IMR-90 (cell line): ENCODE measurements around the gene ITIH5. TPM values are rescaled to one million over a fixed set of nuclear protein-coding genes. Genes with fewer than 3 reads are reported as not detected.

Source experiments
- ATAC-seq: fragments of 200-7000 bp; cut with Tn5 transposase; 2 replicates; pipeline ENCODE4 v1.9.1; 2020; ENCODE audit warnings: low read depth, mild to moderate bottlenecking, moderate library complexity
- BruUV-seq: library from RNA; stranded (reverse); fragments of 400-500 nt; replicated peaks from 2 replicates; lab custom pipeline; 2021; lab: Mats Ljungman, UMichigan
- CTCF ChIA-PET: fragments of 300-600 bp; formaldehyde crosslinking; extraction: SDS; loops from one replicate; lab custom pipeline; 2021; ENCODE audit warnings: antibody characterized with exemption; lab: Yijun Ruan, JAX
- POLR2A ChIA-PET: fragments of 300-600 bp; sonication (Branson Sonifier 250); formaldehyde crosslinking; loops from one replicate; lab custom pipeline; 2022; ENCODE audit warnings: antibody characterized with exemption; ENCODE audit not compliant: unreplicated experiment; lab: Charles Lee
- DNase-seq: peaks from one replicate; pipeline ENCODE4 v3.0.0; 2013
- H2AFZ ChIP-seq: replicated peaks from 2 replicates; pipeline ENCODE3; 2013; ENCODE audit warnings: low read length, mild to moderate bottlenecking; ENCODE audit not compliant: poor library complexity
- H2AK5ac ChIP-seq: 2 replicates; pipeline ENCODE4 v1.6.1; 2013; ENCODE audit warnings: low read depth, low read length, inconsistent platforms
- H2AK9ac ChIP-seq: replicated peaks from 2 replicates; pipeline ENCODE3; 2013; ENCODE audit warnings: mild to moderate bottlenecking, low read depth, low read length, moderate library complexity; ENCODE audit not compliant: poor library complexity
- H2BK120ac ChIP-seq: 2 replicates; pipeline ENCODE4 v1.6.1; 2013; ENCODE audit warnings: low read depth, low read length, inconsistent platforms
- H2BK15ac ChIP-seq: 3 replicates; pipeline ENCODE4 v1.6.1; 2013; ENCODE audit warnings: low read depth, low read length, inconsistent platforms
- H2BK20ac ChIP-seq: 2 replicates; pipeline ENCODE4 v1.6.1; 2013; ENCODE audit warnings: low read depth, mild to moderate bottlenecking, inconsistent platforms, low read length, moderate library complexity
- H2BK5ac ChIP-seq: 2 replicates; pipeline ENCODE4 v1.6.1; 2013; ENCODE audit warnings: mild to moderate bottlenecking, low read depth, low read length, inconsistent platforms; ENCODE audit not compliant: poor library complexity, severe bottlenecking
- H3K14ac ChIP-seq: replicated peaks from 2 replicates; pipeline ENCODE4 v1.6.1; 2013; ENCODE audit warnings: low read depth, low read length, inconsistent platforms
- H3K18ac ChIP-seq: 2 replicates; pipeline ENCODE4 v1.6.1; 2013; ENCODE audit warnings: low read depth, low read length, control low read depth
- H3K23ac ChIP-seq: 2 replicates; pipeline ENCODE4 v1.6.1; 2013; ENCODE audit warnings: low read depth, low read length, inconsistent platforms
- H3K27ac ChIP-seq: 2 replicates; pipeline ENCODE4 v1.5.1; 2013; ENCODE audit warnings: mild to moderate bottlenecking, control low read depth, low read length; ENCODE audit not compliant: insufficient read depth
- H3K27me3 ChIP-seq: 2 replicates; pipeline ENCODE4 v1.6.1; 2013; ENCODE audit warnings: low read length; ENCODE audit not compliant: control insufficient read depth, insufficient read depth
- H3K36me3 ChIP-seq: 2 replicates; pipeline ENCODE4 v1.6.1; 2013; ENCODE audit warnings: low read length, mixed read lengths; ENCODE audit not compliant: control insufficient read depth, insufficient read depth
- H3K4ac ChIP-seq: 2 replicates; pipeline ENCODE4 v1.6.1; 2013; ENCODE audit warnings: low read depth, low read length, inconsistent platforms
- H3K4me1 ChIP-seq: 2 replicates; pipeline ENCODE4 v1.6.1; 2013; ENCODE audit warnings: low read length, mixed read lengths; ENCODE audit not compliant: control insufficient read depth, insufficient read depth
- H3K4me2 ChIP-seq: 2 replicates; pipeline ENCODE4 v1.6.1; 2013; ENCODE audit warnings: low read depth, mild to moderate bottlenecking, control low read depth, low read length, moderate library complexity
- H3K4me3 ChIP-seq: 2 replicates; pipeline ENCODE4 v1.5.1; 2013; ENCODE audit warnings: low read depth, mild to moderate bottlenecking, control low read depth, low read length, moderate library complexity; ENCODE audit not compliant: insufficient read depth
- H3K56ac ChIP-seq: 2 replicates; pipeline ENCODE4 v1.6.1; 2013; ENCODE audit warnings: low read length, inconsistent platforms; ENCODE audit not compliant: insufficient read depth; ENCODE audit errors: extremely low read depth
- H3K79me1 ChIP-seq, 2 experiments: 2 replicates each; pipeline ENCODE4 v1.6.1; 2013; ENCODE audit warnings: low read length in 2 of 2, inconsistent platforms in 1 of 2, low read depth in 1 of 2
- H3K9ac ChIP-seq: 2 replicates; pipeline ENCODE4 v1.6.1; 2013; ENCODE audit warnings: low read depth, low read length, control low read depth
- H3K9me1 ChIP-seq: 2 replicates; pipeline ENCODE4 v1.6.1; 2013; ENCODE audit warnings: low read length, inconsistent platforms; ENCODE audit not compliant: insufficient read depth
- H3K9me3 ChIP-seq: 2 replicates; pipeline ENCODE4 v1.6.1; 2013; ENCODE audit warnings: low read length; ENCODE audit not compliant: control insufficient read depth, insufficient read depth
- H4K20me1 ChIP-seq: 2 replicates; pipeline ENCODE4 v1.6.1; 2013; ENCODE audit warnings: low read length, inconsistent platforms; ENCODE audit not compliant: insufficient read depth
- H4K5ac ChIP-seq: 2 replicates; pipeline ENCODE4 v1.6.1; 2013; ENCODE audit warnings: mild to moderate bottlenecking, low read depth, low read length, control low read depth
- H4K8ac ChIP-seq, 2 experiments: 2 replicates each; pipeline ENCODE4 v1.6.1; 2013; ENCODE audit warnings: low read depth in 2 of 2, low read length in 2 of 2, control low read depth in 1 of 2, inconsistent platforms in 1 of 2
- H4K91ac ChIP-seq: 2 replicates; pipeline ENCODE4 v1.6.1; 2013; ENCODE audit warnings: low read depth, low read length, inconsistent platforms; ENCODE audit not compliant: insufficient read depth
- BHLHE40 ChIP-seq: fragments of 150-350 bp; IDR thresholded peaks from 2 replicates; pipeline ENCODE4 v1.6.1; 2016; ENCODE audit warnings: mild to moderate bottlenecking, low read depth, low read length
- CEBPB ChIP-seq: IDR thresholded peaks from 2 replicates; pipeline ENCODE4 v1.6.1; 2012; ENCODE audit warnings: low read depth, low read length, improper control_type of control experiment
- CHD1 ChIP-seq: IDR thresholded peaks from 2 replicates; pipeline ENCODE4 v1.6.1; 2012; ENCODE audit warnings: low read depth, low read length, improper control_type of control experiment
- CTCF ChIP-seq: conservative IDR thresholded peaks from 2 replicates; pipeline ENCODE4 v1.5.1; 2012; ENCODE audit warnings: mild to moderate bottlenecking, low read depth, low read length, improper control_type of control experiment
- ELK1 ChIP-seq: fragments of 150-350 bp; IDR thresholded peaks from 2 replicates; pipeline ENCODE4 v1.6.1; 2016; ENCODE audit warnings: low read depth, mild to moderate bottlenecking, low read length, moderate library complexity, borderline replicate concordance
- FOS ChIP-seq: fragments of 150-350 bp; IDR thresholded peaks from 2 replicates; pipeline ENCODE4 v1.6.1; 2016; ENCODE audit warnings: low read depth, low read length
- MAFK ChIP-seq: IDR thresholded peaks from 2 replicates; pipeline ENCODE4 v1.6.1; 2012; ENCODE audit warnings: low read depth, low read length, improper control_type of control experiment
- MAZ ChIP-seq: IDR thresholded peaks from 2 replicates; pipeline ENCODE4 v1.6.1; 2012; ENCODE audit warnings: low read depth, mild to moderate bottlenecking, low read length, improper control_type of control experiment, moderate library complexity, borderline replicate concordance
- MXI1 ChIP-seq: IDR thresholded peaks from 2 replicates; pipeline ENCODE4 v1.6.1; 2012; ENCODE audit warnings: low read depth, mild to moderate bottlenecking, low read length, moderate library complexity, borderline replicate concordance
- NFE2L2 ChIP-seq: fragments of 150-350 bp; IDR thresholded peaks from 2 replicates; pipeline ENCODE4 v1.6.1; 2016; ENCODE audit warnings: low read depth, mild to moderate bottlenecking, low read length
- POLR2A ChIP-seq: IDR thresholded peaks from 2 replicates; pipeline ENCODE4 v1.6.1; 2012; ENCODE audit warnings: mild to moderate bottlenecking, low read depth, low read length
- RAD21 ChIP-seq: IDR thresholded peaks from 2 replicates; pipeline ENCODE4 v1.6.1; 2012; ENCODE audit warnings: low read length, improper control_type of control experiment
- RCOR1 ChIP-seq: IDR thresholded peaks from 2 replicates; pipeline ENCODE4 v1.6.1; 2012; ENCODE audit warnings: mild to moderate bottlenecking, low read length, improper control_type of control experiment; ENCODE audit not compliant: insufficient replicate concordance
- RFX5 ChIP-seq: IDR thresholded peaks from 2 replicates; pipeline ENCODE4 v1.8.0; 2012; ENCODE audit warnings: low read depth, mild to moderate bottlenecking, low read length, moderate library complexity
- SMC3 ChIP-seq: fragments of 150-350 bp; IDR thresholded peaks from 2 replicates; pipeline ENCODE4 v1.6.1; 2016; ENCODE audit warnings: low read depth, mild to moderate bottlenecking, antibody characterized with exemption, low read length, moderate library complexity
- USF2 ChIP-seq: fragments of 150-350 bp; IDR thresholded peaks from 2 replicates; pipeline ENCODE4 v1.6.1; 2017; ENCODE audit warnings: mild to moderate bottlenecking, antibody characterized with exemption, low read length, low read depth
- WGBS, 2 experiments: methylation state at CpG; one replicate each; pipeline versions ENCODE4 v1.1.5 to v1.1.7; 2013; ENCODE audit warnings: missing lambda C conversion rate in 2 of 2; ENCODE audit not compliant: insufficient read length in 1 of 2; ENCODE audit errors: extremely low coverage in 2 of 2; 5-methylcytosine and 5-hydroxymethylcytosine counted together
- dilution Hi-C: fragments of 300-500 bp; cut with HindIII; formaldehyde crosslinking; loops from one replicate; pipeline ENCODE4 v1.14.3; 2018; ENCODE audit warnings: low sequenced_read_pairs; ENCODE audit not compliant: unreplicated experiment
- in situ Hi-C: fragments of 300-500 bp; cut with MboI; formaldehyde crosslinking; loops from 3 replicates; pipeline ENCODE4 v1.14.3; 2019; ENCODE audit warnings: low sequenced_read_pairs, inconsistent platforms, mixed read lengths
- intact Hi-C: fragments of 100-400 bp; cut with micrococcal nuclease; formaldehyde crosslinking; loops from 2 replicates; pipeline ENCODE4 v1.10.0; 2022
- polyA plus RNA-seq, 3 experiments: library from polyadenylated mRNA; depleted of rRNA; stranded (reverse); fragments of >200 nt; gene quantifications; 2 replicates each; pipeline ENCODE4 v1.2.3, GENCODE V29; 2012; ENCODE audit warnings: low replicate concordance in 1 of 3
- total RNA-seq: library from RNA; depleted of rRNA; stranded (reverse); fragments of >200 nt; gene quantifications from 2 replicates; pipeline ENCODE4 v1.2.3, GENCODE V29; 2012

ITIH5 gene
- total and polyA plus RNA-seq, 2 of the 4 experiments (the other 2 are of a cell fraction) = under 0.01 to 0.07 TPM

GRCh38 chr10:7565871-7566270 lies 100.9 kb downstream of the ITIH5 start:
- Histone ChIP-seq H2BK120ac (no peak overlapping the region), H3K9me3 (peaks cover 4% of the 10 kb centered on the region; the same call in 1 of the 2 replicates), H3K18ac (no peak overlapping the region), H2AK5ac (no peak overlapping the region), H3K4me3 (no peak overlapping the region), H4K20me1 (no peaks in the 10 kb centered on the region), H3K27me3 (no peaks in the 10 kb centered on the region; the same call in 1 of the 2 replicates), H2BK5ac (no peak overlapping the region), H2BK15ac (no peak overlapping the region), H3K36me3 (no peaks in the 10 kb centered on the region), H3K27ac (no peak overlapping the region), H4K8ac (no peak overlapping the region), H2BK20ac (no peak overlapping the region), H3K4me1 (peaks cover 8% of the 10 kb centered on the region; the same call in 1 of the 2 replicates), H3K56ac (no peak overlapping the region), H3K9me1 (no peaks in the 10 kb centered on the region), H4K91ac (no peak overlapping the region), H3K14ac (no peak overlapping the region), H2AFZ (no peak overlapping the region), H2AK9ac (no peak overlapping the region), H3K4me2 (no peak overlapping the region), H3K79me1 (no peaks in the 10 kb centered on the region), H3K4ac (no peak overlapping the region), H4K5ac (no peak overlapping the region), H3K9ac (no peak overlapping the region), H3K23ac (no peak overlapping the region)
- BruUV-seq = no TSS peak
- POLR2A ChIA-PET = no interaction called here
- no peak for ATAC-seq
- CTCF ChIA-PET = no interaction called here
- no peak for TF ChIP-seq POLR2A
- TF ChIP-seq MAZ = no peak
- no peak for TF ChIP-seq RCOR1
- TF ChIP-seq RFX5 = no peak
- TF ChIP-seq MXI1 = no peak
- no peak for TF ChIP-seq MAFK
- TF ChIP-seq RAD21 = no peak
- TF ChIP-seq CEBPB = no peak
- TF ChIP-seq CHD1 = no peak
- no peak for TF ChIP-seq USF2
- TF ChIP-seq NFE2L2 = no peak
- no peak for TF ChIP-seq FOS
- no peak for TF ChIP-seq SMC3
- TF ChIP-seq CTCF = no peak
- no peak for TF ChIP-seq BHLHE40
- no peak for TF ChIP-seq ELK1
- in situ Hi-C loops = no loop called here
- dilution Hi-C loops = no loop called here
- WGBS, 2 experiments = 93% methylated on average over 5 of the region's 12 CpGs; no CpG with 5 or more reads in 1 of the 2 experiments
- intact Hi-C loops = no loop called here
- DNase-seq = no peak
